Measurements from ENCODE around the gene GRIA4. TPM values are rescaled to one million over a fixed set of nuclear protein-coding genes. Genes with fewer than 3 reads are reported as not detected.

The GRIA4 gene
- total RNA-seq, 1 donor from 2014 or later = 3.7 TPM

DNA sequence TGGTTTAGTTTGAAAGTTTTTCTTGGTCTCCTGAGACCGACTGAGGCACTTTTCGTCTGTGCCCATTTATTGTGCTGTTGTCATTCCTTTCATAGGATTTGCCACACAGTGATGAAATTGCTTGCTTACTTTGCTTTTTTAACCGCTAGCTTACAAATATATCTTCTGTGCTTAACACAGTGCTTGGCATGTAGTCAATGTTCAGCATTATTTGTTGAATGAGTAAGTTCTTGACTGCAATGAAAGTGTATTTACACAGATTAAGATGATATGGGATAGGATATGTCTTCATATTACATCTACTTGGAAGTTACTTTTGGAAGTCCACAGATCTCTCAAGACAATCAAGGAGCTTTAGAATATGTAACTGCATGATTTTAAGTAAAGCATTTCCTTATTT lies 91.2 kb downstream of the GRIA4 start:
- DNase-seq (ENCODE audit: low spot score) = no peak
- H3K36me3 Mint-ChIP-seq = no peaks in the 10 kb centered on the region
- H3K4me1 ChIP-seq = no peaks in the 10 kb centered on the region
- H3K9ac ChIP-seq = no peak overlapping the region
- no peak overlapping the region for H3K4me2 ChIP-seq
- no peaks in the 10 kb centered on the region for H3K27me3 ChIP-seq
- H3K9me3 ChIP-seq (ENCODE audit: low read depth) = no peaks in the 10 kb centered on the region
- H3K4me3 Mint-ChIP-seq = no peak overlapping the region
- H3K9me3 Mint-ChIP-seq = no peaks in the 10 kb centered on the region
- no peaks in the 10 kb centered on the region for H3K27me3 Mint-ChIP-seq (ENCODE audit: insufficient read depth, low read depth)
- H3K27ac ChIP-seq = no peak overlapping the region
- no peak overlapping the region for H3K4me3 ChIP-seq
- H2AFZ ChIP-seq (replicated peaks) = no peak overlapping the region
- H3K79me2 ChIP-seq (ENCODE audit: low read depth) = no peaks in the 10 kb centered on the region
- no peak overlapping the region for H3K27ac Mint-ChIP-seq
- no peaks in the 10 kb centered on the region for H3K36me3 ChIP-seq
- H4K20me1 ChIP-seq (ENCODE audit: low read depth) = no peaks in the 10 kb centered on the region
- H3F3A ChIP-seq (ENCODE audit: low read depth) = no peaks in the 10 kb centered on the region
- no peak for TF ChIP-seq EZH2 (IDR thresholded peaks at IDR 0.05)
- no peak for TF ChIP-seq EZH2phosphoT487 (IDR thresholded peaks at IDR 0.05)
- TF ChIP-seq, protein P1, sequence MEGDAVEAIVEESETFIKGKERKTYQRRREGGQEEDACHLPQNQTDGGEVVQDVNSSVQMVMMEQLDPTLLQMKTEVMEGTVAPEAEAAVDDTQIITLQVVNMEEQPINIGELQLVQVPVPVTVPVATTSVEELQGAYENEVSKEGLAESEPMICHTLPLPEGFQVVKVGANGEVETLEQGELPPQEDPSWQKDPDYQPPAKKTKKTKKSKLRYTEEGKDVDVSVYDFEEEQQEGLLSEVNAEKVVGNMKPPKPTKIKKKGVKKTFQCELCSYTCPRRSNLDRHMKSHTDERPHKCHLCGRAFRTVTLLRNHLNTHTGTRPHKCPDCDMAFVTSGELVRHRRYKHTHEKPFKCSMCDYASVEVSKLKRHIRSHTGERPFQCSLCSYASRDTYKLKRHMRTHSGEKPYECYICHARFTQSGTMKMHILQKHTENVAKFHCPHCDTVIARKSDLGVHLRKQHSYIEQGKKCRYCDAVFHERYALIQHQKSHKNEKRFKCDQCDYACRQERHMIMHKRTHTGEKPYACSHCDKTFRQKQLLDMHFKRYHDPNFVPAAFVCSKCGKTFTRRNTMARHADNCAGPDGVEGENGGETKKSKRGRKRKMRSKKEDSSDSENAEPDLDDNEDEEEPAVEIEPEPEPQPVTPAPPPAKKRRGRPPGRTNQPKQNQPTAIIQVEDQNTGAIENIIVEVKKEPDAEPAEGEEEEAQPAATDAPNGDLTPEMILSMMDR (IDR thresholded peaks at IDR 0.05) = no peak
- peaks cover 18% of the 10 kb centered on the region for H3K4me1 Mint-ChIP-seq

DNA sequence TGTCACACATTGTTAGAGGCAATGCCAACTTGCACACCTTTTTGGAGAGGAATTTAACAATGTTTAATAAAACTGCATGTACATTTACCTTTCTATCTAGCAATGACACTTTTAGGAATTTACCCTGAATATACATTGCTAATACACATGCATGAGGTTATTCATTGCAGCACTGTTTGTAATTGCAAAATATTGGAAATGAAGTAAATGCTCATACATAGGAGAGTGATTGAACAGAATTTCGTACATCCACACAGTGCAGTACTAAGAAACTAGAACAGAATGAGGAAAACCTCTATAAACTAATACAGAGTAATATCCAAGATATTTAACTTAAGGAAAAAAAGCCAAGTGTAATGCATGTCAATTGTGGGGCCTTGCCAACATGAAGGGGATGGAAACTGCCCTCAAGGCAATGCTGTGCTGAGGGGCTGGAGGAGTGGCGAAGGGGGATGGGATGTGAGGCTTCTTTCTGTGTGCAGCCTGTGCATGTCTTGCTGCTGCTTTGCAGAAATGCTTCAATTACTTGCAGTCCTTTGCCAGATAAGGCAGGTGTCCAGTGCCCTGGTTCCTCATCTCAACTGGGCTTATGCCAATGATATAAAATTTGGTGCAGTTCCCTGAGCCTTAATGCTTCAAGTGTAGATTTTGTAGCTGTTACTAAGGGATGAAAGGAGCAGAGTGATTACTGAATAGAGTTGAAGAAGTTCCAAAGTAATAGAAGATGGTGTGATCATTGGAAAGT lies 96.1 kb downstream of the GRIA4 start:
- no peak for DNase-seq (ENCODE audit: low spot score)
- Mint-ChIP-seq H3K4me1 (peaks cover 2% of the 10 kb centered on the region), H3K27ac (no peak overlapping the region), H3K9me3 (no peaks in the 10 kb centered on the region), H3K36me3 (no peaks in the 10 kb centered on the region), H3K4me3 (no peak overlapping the region), H3K27me3 (ENCODE audit: insufficient read depth, low read depth) (no peaks in the 10 kb centered on the region)
- Histone ChIP-seq H3K27ac (no peak overlapping the region), H3K9me3 (ENCODE audit: low read depth) (no peaks in the 10 kb centered on the region), H3F3A (ENCODE audit: low read depth) (no peaks in the 10 kb centered on the region), H3K4me2 (no peak overlapping the region), H3K4me1 (no peaks in the 10 kb centered on the region), H3K79me2 (ENCODE audit: low read depth) (no peaks in the 10 kb centered on the region), H2AFZ (replicated peaks) (no peak overlapping the region), H3K27me3 (no peaks in the 10 kb centered on the region), H3K36me3 (no peaks in the 10 kb centered on the region), H4K20me1 (ENCODE audit: low read depth) (no peaks in the 10 kb centered on the region), H3K9ac (no peak overlapping the region), H3K4me3 (no peak overlapping the region)
- TF ChIP-seq EZH2 (IDR thresholded peaks at IDR 0.05) (no peak), EZH2phosphoT487 (IDR thresholded peaks at IDR 0.05) (no peak)
- TF ChIP-seq, protein P1 (IDR thresholded peaks at IDR 0.05) = no peak

DNA sequence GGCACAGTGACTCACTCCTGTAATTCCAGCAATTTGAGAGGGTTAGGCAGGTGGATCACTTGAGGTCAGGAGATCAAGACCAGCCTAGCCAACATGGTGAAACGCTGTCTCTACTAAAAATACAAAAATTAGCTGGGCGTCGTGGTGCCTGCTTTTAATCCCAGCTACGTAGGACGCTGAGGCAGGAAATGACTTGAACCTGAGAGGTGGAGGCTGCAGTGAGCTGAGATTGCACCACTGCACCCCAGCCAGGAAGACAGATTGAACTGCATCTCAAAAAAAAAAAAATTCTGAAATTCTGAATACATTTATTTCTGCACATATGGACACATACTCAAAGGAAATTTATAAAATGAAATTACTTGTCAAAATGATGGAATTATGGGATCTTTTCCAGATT lies 103.2 kb downstream of the GRIA4 start:
- Histone ChIP-seq H3K79me2 (ENCODE audit: low read depth) (no peaks in the 10 kb centered on the region), H3K4me3 (no peak overlapping the region), H3K36me3 (no peaks in the 10 kb centered on the region), H3K9me3 (ENCODE audit: low read depth) (no peaks in the 10 kb centered on the region), H4K20me1 (ENCODE audit: low read depth) (no peaks in the 10 kb centered on the region), H3K4me1 (no peaks in the 10 kb centered on the region), H3F3A (ENCODE audit: low read depth) (no peaks in the 10 kb centered on the region), H3K27ac (no peak overlapping the region), H3K27me3 (no peaks in the 10 kb centered on the region), H3K9ac (no peak overlapping the region), H3K4me2 (no peak overlapping the region), H2AFZ (replicated peaks) (no peak overlapping the region)
- Mint-ChIP-seq H3K4me3 (no peak overlapping the region), H3K36me3 (no peaks in the 10 kb centered on the region), H3K27me3 (ENCODE audit: insufficient read depth, low read depth) (no peaks in the 10 kb centered on the region), H3K9me3 (no peaks in the 10 kb centered on the region), H3K27ac (no peak overlapping the region), H3K4me1 (no peaks in the 10 kb centered on the region)
- DNase-seq (ENCODE audit: low spot score) = no peak
- TF ChIP-seq, protein P1 (IDR thresholded peaks at IDR 0.05) = no peak
- TF ChIP-seq EZH2 (IDR thresholded peaks at IDR 0.05) (no peak), EZH2phosphoT487 (IDR thresholded peaks at IDR 0.05) (no peak)

All from neural progenitor cell (in vitro differentiated cells).